H1 (cell line): ENCODE data around the gene MYO9A. TPM values are rescaled to one million over a fixed set of nuclear protein-coding genes. Genes with fewer than 3 reads are reported as not detected.

Source experiments
- SAP30 ChIP-seq: fragments of 300-600 bp; sonication (generic); IDR thresholded peaks from 2 replicates; pipeline ENCODE4 v1.7.1; 2012; ENCODE audit warnings: low read length, moderate library complexity, mild to moderate bottlenecking, inconsistent platforms; ENCODE audit not compliant: insufficient read depth, insufficient replicate concordance
- polyA plus RNA-seq, 7 experiments: library from polyadenylated mRNA; depleted of rRNA in 3 of 7; stranded (reverse) in 5 of 7; unstranded in 2 of 7; fragments of >200 nt in 5 of 7; fragments of 200-250 nt in 2 of 7; gene quantifications; 1 replicate in 5 of 7; 2 replicates in 1 of 7; 4 replicates in 1 of 7; pipeline versions ENCODE4 v1.2.1 to v1.2.3, GENCODE V29; 2011 to 2013; ENCODE audit warnings: missing spikeins in 2 of 7, mixed read lengths in 2 of 7
- total RNA-seq: library from RNA; stranded (reverse); fragmentation: NEBNext Ultra II Directional; extraction: Animal tissue kit (Norgen Biotek cat#: 25700); gene quantifications from 2 replicates; pipeline ENCODE4 v1.2.1, GENCODE V29; 2021
- TF ChIP-seq, protein P1 (sequence below): IDR thresholded peaks from 2 replicates; pipeline ENCODE4 v1.6.1; 2012; ENCODE audit warnings: low read length, inconsistent platforms
- TF ChIP-seq, protein P2 (sequence below): IDR thresholded peaks from 2 replicates; pipeline ENCODE4 v1.6.1; 2011; ENCODE audit warnings: low read length, improper control_type of control experiment

Gene MYO9A
- total and polyA plus RNA-seq, 2 of the 8 experiments (the other 6 are each of a cell fraction or from before 2014, with no cell fraction given), result 3.9 to 26.0 TPM

DNA sequence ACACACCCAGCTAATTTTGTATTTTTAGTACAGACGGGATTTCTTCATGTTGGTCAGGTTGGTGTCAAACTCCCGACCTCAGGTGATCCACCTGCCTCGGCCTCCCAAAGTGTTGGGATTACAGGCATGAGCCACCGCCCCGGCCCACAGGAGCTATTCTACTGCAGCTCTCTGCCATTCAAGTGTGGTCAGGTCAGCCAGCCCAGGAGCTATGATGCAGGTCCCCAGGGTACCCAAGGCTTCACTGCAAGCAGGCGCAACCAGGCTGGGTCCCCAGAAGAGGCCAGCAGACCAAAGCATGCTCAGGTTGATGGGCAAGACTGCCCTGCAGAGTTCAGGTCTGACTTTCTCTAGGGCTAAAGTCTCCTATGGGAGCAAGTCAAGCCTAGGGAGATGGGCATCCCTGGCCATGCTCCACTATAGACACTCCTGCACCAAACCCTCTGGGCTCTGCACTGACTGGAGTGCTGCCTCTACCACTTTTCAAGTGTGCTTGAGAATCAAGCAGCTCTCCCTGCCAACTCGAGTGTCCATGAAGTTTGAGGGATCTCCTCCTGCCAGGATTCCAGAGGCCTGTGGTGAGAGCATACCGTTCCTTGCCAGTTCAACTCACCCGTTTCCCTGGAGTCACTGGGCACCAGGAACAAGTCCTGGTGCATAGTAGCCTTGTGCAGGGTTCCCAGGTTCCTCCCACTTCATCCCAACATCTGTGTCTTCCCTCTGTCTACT lies 30.9 kb downstream of the MYO9A start (continued):
- no peak for TF ChIP-seq SAP30
- TF ChIP-seq, protein P1, sequence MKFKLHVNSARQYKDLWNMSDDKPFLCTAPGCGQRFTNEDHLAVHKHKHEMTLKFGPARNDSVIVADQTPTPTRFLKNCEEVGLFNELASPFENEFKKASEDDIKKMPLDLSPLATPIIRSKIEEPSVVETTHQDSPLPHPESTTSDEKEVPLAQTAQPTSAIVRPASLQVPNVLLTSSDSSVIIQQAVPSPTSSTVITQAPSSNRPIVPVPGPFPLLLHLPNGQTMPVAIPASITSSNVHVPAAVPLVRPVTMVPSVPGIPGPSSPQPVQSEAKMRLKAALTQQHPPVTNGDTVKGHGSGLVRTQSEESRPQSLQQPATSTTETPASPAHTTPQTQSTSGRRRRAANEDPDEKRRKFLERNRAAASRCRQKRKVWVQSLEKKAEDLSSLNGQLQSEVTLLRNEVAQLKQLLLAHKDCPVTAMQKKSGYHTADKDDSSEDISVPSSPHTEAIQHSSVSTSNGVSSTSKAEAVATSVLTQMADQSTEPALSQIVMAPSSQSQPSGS, result no peak
- TF ChIP-seq, protein P2, sequence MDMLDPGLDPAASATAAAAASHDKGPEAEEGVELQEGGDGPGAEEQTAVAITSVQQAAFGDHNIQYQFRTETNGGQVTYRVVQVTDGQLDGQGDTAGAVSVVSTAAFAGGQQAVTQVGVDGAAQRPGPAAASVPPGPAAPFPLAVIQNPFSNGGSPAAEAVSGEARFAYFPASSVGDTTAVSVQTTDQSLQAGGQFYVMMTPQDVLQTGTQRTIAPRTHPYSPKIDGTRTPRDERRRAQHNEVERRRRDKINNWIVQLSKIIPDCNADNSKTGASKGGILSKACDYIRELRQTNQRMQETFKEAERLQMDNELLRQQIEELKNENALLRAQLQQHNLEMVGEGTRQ, result no peak
